ENCODE results near the gene PRAMEF6.
"Not testable (repeated sequence)": the region's sequence is repeated elsewhere in the genome, so short reads cannot be mapped to it uniquely, and the experiment has no call there.

DNA sequence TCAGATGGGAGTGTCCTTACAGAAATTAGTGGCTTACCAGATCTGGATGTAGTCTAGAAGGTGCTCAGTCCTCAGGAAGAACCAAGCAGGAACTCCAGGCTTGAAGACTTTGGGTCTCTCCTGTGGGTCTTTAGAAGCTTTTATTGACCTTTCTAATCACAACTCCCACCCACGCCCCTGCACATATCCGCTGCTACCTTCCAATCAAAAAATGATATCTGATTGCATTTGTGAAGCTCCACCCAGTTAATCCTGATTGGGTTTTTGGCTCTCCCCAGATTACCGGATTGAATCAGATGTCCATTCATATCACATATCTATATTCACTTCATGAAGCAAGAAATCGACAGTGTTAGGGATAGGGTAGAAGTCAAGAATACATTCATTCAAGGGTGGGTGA, at the start of gene PRAMEF6:
- TF ChIP-seq POLR2A (IDR thresholded peaks at IDR 0.05), result not testable (repeated sequence)
- TF ChIP-seq, protein P1, sequence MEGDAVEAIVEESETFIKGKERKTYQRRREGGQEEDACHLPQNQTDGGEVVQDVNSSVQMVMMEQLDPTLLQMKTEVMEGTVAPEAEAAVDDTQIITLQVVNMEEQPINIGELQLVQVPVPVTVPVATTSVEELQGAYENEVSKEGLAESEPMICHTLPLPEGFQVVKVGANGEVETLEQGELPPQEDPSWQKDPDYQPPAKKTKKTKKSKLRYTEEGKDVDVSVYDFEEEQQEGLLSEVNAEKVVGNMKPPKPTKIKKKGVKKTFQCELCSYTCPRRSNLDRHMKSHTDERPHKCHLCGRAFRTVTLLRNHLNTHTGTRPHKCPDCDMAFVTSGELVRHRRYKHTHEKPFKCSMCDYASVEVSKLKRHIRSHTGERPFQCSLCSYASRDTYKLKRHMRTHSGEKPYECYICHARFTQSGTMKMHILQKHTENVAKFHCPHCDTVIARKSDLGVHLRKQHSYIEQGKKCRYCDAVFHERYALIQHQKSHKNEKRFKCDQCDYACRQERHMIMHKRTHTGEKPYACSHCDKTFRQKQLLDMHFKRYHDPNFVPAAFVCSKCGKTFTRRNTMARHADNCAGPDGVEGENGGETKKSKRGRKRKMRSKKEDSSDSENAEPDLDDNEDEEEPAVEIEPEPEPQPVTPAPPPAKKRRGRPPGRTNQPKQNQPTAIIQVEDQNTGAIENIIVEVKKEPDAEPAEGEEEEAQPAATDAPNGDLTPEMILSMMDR (IDR thresholded peaks at IDR 0.05), result not testable (repeated sequence)

Measured in ovary (tissue), 3 donors.